Measurements from ENCODE around the gene SLC26A1.
"Not testable (repeated sequence)": the region's sequence is repeated elsewhere in the genome, so short reads cannot be mapped to it uniquely, and the experiment has no call there.

Gene SLC26A1

DNA sequence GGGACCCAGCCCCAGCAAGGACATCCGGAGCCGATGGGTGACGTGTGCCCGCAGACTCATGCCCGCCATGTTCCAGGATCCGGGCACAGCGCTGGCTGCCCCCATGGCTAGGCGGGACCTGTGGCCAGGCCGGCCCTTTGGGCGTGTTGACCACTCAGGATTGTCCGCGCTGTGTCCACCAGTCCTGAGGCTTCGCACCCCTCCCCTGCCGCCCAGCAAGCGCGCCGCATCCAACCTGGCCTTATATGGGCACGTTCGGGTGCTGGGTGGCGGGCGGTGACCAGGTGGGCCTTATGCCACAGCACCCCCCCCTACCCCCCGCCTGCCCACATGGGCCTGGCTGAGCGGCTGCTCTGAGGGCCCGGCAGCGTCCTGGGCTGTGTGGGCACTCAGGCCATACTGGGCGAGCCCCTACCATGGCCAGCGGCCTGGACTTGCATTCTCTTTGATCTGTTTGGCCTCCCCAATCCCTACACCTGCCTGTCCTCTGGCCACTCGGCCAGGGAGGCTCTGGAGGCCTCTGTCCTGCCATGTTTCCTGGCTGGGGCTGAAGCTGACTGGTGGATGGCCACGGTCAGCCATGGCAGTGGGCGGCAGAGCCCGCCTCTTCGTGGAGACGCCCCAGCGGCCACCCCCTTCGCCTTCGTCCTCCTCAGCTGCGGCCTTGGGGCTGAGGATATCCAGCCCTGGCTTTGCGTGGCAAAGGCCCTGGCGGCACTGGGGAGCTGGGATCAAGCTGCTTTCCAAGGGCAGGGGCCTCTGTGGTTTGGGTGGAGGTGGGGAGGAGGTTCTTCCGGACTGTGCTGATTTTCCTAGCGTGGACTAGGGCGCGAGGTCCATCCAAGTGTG, 20.2 kb upstream of the SLC26A1 start:
- DNase-seq (ENCODE audit: low read depth in 2 of 2) = no peak

- DNase-seq (ENCODE audit: low read depth in 2 of 2) = no peak
These were observed 19.0 kb upstream of the SLC26A1 start for GRCh38 chr4:1012034-1012739.

DNA sequence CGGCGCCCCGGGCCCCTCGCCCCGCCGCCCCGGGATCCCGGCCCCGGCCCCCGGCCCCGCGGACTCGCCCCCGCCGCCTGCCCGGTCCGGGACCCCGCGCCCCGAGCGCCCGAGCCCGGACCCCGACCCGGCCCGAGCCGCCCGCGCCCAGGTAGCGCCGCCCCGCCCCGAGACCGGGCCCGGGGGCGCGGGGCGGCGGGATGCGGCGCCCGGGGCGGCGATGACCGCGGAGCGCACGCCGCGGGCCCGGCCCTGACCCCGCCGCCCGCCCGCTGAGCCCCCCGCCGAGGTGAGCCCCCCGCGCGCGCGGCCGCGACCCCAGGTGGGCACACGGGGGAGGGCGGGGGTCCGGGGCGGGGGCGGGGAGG, 18.4 kb upstream of the SLC26A1 start:
- no peak for DNase-seq (ENCODE audit: low read depth in 2 of 2)

DNA sequence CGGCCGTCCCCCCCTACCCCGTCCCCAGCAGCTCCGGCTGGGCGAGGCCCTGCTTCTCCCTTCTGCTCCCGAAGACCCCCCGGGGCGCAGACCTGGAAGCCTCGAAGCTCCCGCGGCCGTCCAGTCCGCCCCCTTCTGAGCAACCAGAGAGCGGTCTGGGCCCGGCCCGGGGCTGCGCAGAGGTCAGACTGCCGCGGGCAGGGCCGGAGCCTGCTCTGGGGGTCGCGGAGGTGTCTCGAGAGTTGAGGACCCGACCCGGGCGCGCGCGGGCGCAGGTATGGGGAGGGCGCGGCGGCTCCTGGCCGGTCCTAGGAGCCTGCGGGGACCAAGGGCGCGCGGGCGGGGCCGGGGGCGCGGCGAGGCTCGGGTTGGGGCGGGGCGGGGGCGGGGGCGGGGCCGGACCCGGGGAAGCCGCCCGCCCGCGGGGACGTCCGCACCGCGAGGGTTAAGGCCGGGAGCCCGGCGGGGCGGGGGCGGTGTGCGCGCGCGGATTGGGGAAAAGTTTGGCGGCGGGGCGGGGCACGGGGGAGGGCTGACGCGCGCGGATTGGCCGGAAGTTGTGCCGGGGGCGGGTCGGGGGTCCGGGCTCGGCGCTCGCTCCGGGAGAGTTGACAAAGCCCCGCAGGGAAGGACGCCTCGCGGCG, 17.9 kb upstream of the SLC26A1 start, which contains the start of gene FGFRL1:
TSS of gene FGFRL1 (plus strand) at position 605 of the 644 bp plus-strand sequence. CDS start 860 bp downstream, outside the sequence.
- DNase-seq (ENCODE audit: low read depth in 2 of 2) = peak; percentile 70 to 72

- DNase-seq (ENCODE audit: low read depth in 2 of 2) = peak; percentile 30 to 34
These were observed 17.3 kb upstream of the SLC26A1 start for GRCh38 chr4:1010395-1011021.

- peak in 1 of 2 experiments; percentile 26 for DNase-seq (ENCODE audit: low read depth in 2 of 2)
These were observed 16.6 kb upstream of the SLC26A1 start for GRCh38 chr4:1009542-1010394.

DNA sequence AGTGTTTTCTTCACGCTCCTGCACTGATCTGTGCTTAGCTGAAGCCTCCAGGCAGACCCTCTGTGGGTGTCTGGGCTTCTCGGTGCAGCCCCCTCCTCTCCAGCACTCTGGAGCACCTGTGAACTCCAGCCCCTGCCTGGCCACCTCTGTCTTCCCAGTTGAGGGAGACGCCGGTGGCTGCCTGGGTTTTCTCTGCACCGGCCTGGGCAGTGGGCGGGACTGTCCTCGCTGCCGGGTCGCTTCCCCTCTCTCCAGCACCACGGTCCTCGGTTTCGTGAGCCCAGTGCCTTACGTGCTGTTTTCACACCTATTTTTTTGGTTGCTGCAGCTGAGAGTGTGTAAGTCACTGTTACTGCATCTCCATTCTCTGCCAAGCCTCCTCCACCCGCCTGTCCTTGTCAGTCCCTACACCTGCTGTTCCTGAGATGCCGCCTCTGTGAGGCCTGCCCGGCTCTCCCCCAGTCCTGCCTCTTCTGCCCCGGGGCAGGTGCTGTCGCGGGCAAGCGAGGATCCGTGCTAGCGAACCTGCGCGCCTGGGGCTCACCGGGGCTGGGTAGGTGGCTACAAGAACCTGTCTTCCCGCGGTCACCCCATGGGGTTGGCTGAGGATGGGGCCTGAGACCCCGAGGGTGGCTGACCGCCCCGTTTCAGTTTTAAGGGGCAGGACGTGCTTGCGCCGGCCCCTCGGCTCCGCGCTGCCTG, 15.8 kb upstream of the SLC26A1 start:
- no peak for DNase-seq (ENCODE audit: low read depth in 2 of 2)

DNA sequence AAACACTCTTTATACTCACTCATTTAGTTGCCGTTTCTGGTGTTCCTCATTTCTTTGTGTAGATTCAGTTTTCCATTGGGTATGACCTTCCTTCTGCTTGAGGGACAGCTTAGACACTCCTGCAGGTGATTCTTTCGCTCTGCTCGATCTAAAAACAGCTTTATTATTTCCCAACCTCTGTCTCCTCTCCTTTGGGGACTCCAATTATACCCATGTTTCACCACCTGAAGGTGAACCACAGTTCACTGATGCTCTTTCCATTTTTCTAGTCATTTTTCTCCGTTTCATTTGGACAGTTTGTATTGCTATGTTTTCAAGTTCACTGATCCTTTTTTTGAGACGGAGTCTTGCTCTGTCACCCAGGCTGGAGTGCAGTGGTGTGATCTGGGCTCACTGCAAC, 13.7 kb upstream of the SLC26A1 start:
- DNase-seq (ENCODE audit: low read depth in 2 of 2) = no peak

DNA sequence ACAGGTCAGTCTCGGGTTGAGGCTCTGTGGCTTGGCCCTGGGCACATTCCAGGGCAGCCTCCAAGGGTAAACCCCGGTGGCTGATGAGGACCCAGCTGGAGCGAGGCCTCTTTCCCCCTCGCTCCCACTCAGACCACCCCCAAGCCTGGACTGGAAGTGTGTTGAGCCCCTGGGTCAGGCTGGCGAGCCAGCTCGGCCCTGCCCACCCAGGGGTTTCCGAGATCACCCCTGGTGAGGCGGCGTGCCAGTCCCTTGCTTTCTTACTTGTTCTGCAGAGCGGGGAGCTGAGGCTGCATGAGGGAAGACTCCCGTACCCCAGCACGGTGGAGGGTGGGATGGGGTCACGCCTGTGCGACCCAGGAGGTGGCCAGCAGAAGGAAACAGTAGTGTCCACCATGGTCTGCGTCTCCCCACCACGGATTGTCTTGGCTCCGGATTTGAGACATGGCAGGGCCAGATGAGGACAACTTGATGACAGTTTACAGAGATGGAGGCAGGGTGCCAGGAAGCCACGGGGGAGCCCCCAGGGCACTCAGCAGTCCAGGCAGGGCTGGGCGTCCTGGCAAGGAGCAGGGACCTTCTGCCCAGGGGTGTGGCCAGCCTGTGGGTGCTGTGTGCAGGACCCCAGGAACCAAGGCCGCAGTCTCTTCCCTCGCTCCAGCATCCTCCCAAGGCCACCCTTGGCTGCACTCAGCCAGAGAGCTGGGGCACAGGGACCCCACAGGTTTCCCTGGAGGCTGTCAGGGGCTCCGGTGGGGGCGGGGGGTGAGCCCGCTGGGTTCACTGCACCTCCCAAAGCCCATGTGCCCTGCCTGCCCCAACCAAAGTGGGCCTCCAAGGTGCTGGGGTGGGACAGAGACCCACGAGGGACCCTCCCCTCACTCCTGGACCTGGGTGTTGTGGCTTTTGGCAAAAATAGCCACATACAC, 11.6 kb upstream of the SLC26A1 start:
- DNase-seq (ENCODE audit: low read depth in 2 of 2) = no peak

DNA sequence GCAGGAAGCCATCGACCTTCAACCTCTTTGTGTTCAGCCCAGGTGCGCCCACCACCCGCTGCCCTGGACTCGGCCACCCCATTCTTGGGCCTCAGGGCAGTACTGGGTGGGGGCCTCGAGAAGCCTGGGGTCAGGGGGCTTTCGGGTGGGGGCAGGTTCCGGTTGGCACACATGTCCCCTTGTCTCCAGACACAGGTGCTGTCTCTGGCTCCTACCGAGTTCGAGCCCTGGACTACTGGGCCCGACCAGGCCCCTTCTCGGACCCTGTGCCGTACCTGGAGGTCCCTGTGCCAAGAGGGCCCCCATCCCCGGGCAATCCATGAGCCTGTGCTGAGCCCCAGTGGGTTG, 10.8 kb upstream of the SLC26A1 start:
- DNase-seq (ENCODE audit: low read depth in 2 of 2) = no peak

DNA sequence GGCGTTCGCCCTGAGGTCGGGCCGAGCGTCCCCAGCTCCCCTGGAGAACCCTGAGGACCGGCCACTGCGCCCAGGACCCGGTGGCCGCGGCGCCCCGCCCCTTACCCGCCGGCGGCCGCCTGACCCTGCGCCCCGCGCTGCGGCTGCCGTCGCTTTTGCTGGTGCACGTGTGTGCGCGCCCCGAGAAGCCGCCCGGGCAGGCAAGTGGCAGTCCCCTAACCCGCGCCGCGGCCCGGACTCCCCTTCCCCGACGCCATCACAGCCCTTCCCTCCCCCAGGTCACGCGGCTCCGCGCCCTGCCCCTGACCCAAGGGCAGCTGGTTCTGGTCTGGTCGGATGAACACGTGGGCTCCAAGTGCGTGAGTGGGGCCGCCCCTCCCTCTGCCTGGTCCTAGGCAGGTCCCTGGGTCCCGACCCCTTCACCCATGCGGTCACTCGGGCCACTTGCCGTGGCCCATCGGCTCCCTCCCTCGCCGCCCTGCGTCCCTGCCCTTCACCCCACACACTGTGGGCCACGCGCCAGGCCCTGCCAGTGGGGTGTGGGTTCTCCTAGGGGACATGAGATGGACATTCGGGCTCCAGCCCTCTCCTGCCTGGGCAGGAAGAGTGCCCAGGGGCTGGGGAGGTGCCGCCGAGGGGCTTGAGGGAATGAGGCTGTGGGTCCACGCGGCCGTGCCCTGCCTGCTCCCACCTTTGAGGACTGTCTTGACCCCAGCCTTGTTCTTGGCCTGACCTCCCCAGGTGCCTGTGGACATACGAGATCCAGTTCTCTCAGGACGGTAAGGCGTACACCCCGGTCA, 10.3 kb upstream of the SLC26A1 start:
- no peak for DNase-seq (ENCODE audit: low read depth in 2 of 2)

DNA sequence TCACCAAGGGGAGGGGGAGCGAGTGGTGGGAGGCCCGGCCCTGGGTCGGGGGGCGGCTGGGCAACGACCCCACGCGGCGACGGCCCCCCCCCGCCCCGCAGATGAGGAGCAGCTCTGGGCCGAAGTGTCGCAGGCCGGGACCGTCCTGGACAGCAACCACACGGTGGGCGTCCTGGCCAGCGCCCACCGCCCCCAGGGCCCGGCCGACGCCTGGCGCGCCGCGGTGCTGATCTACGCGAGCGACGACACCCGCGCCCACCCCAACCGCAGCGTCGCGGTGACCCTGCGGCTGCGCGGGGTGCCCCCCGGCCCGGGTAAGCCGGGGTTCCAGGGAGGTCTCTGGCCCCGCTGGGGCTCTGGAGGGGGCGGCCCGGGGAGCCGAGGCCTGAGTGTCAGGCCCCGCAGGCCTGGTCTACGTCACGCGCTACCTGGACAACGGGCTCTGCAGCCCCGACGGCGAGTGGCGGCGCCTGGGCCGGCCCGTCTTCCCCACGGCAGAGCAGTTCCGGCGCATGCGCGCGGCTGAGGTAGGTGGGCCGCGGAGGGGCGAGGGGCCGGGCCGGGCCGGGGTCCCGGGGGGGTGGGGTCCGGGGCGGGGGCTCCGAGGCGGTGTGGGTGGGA, 9.5 kb upstream of the SLC26A1 start:
- no peak for DNase-seq (ENCODE audit: low read depth in 2 of 2)

DNA sequence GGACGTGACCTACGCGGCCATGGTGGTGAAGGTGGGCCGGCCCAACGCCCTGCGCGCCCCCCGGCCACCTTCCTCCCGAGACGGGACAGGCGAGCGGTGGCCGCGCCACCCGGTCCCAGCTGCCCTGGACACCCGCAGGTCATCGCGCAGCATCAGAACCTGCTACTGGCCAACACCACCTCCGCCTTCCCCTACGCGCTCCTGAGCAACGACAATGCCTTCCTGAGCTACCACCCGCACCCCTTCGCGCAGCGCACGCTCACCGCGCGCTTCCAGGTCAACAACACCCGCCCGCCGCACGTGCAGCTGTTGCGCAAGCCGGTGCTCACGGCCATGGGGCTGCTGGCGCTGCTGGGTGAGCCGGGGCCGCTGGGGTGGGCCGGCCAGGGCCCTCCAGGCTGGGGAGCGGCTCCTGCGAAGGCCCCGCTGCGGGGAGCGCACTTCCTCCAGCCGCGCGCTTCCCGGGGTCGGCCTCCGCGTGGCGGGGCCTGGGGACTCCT, 9.0 kb upstream of the SLC26A1 start:
- DNase-seq (ENCODE audit: low read depth in 2 of 2) = no peak

- no peak for DNase-seq (ENCODE audit: low read depth in 2 of 2)
These were observed 8.4 kb upstream of the SLC26A1 start for GRCh38 chr4:1001561-1002130.

DNA sequence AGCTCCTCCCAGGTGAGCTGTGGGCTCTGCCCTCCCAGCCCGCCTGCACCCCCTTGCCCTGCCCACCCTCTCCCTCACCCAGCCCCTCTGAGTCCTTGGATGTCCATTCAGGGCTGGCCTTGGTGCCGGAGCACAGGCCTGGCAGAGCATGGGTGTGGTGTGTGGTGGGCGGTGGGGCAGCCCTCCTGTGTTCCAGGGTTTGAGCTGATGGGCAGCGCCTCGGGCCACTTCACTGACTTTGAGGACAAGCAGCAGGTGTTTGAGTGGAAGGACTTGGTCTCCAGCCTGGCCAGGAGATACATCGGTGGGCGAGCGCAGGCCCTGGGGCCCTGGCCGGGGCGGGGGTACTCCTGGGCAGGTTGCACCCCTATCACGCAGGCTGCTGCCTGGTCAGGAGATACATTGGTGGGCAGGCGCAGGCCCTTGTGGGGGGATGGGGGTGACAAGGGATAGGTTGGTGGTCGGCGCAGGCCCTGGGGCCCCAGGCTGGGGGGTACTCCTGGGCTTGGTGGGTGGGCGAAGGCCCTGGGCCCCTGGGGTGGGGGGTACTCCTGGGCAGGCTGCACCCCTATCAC, 7.6 kb upstream of the SLC26A1 start:
- DNase-seq (ENCODE audit: low read depth in 2 of 2) = no peak

GRCh38 chr4:999882-1000425, 6.8 kb upstream of the SLC26A1 start:
- DNase-seq (ENCODE audit: low read depth in 2 of 2) = no peak

DNA sequence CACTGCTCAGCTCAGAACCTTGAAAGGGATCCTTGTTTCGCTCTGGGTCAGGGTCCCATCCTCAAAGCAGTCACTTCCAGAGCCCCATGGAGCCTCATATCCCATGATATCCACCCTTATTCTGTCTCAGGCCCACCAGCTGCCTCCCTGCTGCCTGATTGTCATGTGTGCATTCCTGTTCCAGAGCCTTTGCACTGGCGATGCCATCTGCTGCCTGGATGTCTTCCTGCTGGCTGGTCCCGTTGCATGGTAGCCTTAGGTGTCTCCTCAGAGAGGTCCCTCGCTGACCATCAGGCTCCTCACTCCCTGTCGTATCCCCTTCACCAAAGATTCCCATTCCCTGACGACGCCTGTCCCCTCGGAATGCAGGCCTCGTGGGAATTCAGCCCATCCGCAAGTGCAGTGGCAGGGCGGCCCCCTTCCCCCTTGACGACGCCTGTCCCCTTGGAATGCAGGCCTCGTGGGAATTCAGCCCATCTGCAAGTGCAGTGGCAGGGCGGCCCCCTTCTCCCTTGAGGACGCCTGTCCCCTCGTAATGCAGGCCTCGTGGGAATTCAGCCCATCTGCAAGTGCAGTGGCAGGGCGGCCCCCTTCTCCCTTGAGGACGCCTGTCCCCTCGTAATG, 6.1 kb upstream of the SLC26A1 start:
- not testable (repeated sequence) for DNase-seq (ENCODE audit: low read depth in 2 of 2)
